ENCODE measurements around the gene DNASE2B.

Gene DNASE2B

GRCh38 chr1:84361796-84362195 is 36.5 kb upstream of the DNASE2B start:
- no peaks in the 10 kb centered on the region for H3K36me3 ChIP-seq (ENCODE audit: insufficient read depth, low read length)
- H3K9me3 ChIP-seq (ENCODE audit: insufficient read depth, low read depth, low read length), result no peaks in the 10 kb centered on the region
- WGBS, result 89% methylated on average over 3 of the region's 3 CpGs
- no peaks in the 10 kb centered on the region for H3K4me1 ChIP-seq (ENCODE audit: insufficient read depth, low read length)
- H3K27me3 ChIP-seq (ENCODE audit: insufficient read depth, low read length), result no peaks in the 10 kb centered on the region
- H3K4me3 ChIP-seq (ENCODE audit: low read length), result no peak overlapping the region
- H3K27ac ChIP-seq (ENCODE audit: low read depth, low read length), result no peak overlapping the region
- no peak overlapping the region for H3K9ac ChIP-seq (ENCODE audit: low read depth, low read length)

GRCh38 chr1:84363019-84363418 is 35.3 kb upstream of the DNASE2B start:
- Histone ChIP-seq H3K4me3 (ENCODE audit: low read length) (no peak overlapping the region), H3K9ac (ENCODE audit: low read depth, low read length) (no peak overlapping the region)
- WGBS, result 89% methylated on average over 5 of the region's 5 CpGs

GRCh38 chr1:84363622-84364021 is 34.7 kb upstream of the DNASE2B start:
- Histone ChIP-seq H3K4me1 (ENCODE audit: insufficient read depth, low read length) (no peaks in the 10 kb centered on the region), H3K27me3 (ENCODE audit: insufficient read depth, low read length) (no peaks in the 10 kb centered on the region), H3K9ac (ENCODE audit: low read depth, low read length) (no peak overlapping the region), H3K27ac (ENCODE audit: low read depth, low read length) (no peak overlapping the region), H3K9me3 (ENCODE audit: insufficient read depth, low read depth, low read length) (no peaks in the 10 kb centered on the region), H3K4me3 (ENCODE audit: low read length) (no peak overlapping the region), H3K36me3 (ENCODE audit: insufficient read depth, low read length) (no peaks in the 10 kb centered on the region)
- WGBS, result 92% methylated on average over 5 of the region's 5 CpGs

More at GRCh38 chr1:84363019-84363418, 35.3 kb upstream of the DNASE2B start:
- H3K27me3 ChIP-seq (ENCODE audit: insufficient read depth, low read length), result no peaks in the 10 kb centered on the region
- H3K27ac ChIP-seq (ENCODE audit: low read depth, low read length), result no peak overlapping the region
- no peaks in the 10 kb centered on the region for H3K9me3 ChIP-seq (ENCODE audit: insufficient read depth, low read depth, low read length)
- H3K36me3 ChIP-seq (ENCODE audit: insufficient read depth, low read length), result no peaks in the 10 kb centered on the region
- no peaks in the 10 kb centered on the region for H3K4me1 ChIP-seq (ENCODE audit: insufficient read depth, low read length)

DNA sequence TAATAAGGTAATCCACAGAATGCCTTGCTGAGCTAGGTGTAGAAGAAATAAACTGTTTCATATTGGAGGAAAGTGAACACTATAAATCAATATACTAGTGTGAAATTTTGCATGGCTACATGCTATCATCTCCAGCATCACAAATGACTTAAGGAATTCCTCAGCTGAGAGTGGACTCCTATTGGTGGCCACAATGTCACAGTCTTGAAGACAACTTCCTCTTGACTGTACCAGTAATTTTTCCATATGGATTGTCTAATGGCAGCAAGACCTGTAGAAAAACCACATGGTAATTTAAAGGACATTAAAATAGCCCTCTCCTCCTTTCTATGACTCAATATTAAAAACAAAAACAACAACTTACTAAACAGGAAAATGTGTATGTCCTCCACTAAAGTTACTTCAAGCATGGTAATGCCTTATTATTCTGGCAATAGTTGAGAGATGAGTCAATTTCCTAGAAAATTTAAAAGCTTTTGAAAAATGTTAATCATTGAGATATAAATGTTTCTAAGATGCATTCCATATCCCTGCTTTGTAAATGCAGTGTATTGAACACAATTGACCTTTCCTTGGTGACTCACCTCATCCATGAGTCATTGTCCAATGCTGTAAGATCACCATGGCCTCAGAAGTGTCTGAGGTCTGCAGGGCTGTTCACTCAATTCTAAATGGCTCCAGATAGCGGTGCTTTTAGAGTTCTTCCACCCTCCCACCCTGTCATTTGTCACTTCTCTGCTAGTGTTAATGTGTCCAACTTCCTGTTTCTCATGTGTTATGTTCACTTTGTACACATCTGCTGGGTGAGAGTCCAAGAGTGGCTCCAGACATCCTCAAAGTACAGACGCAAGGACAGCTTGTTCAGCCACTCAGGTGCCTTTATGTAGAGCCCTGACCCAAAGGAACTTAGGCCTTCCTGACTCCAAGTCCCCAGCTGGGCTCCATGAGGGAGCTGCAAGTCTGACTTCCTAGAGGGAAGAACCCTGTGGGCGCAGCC is 32.8 kb upstream of the DNASE2B start:
- no peak overlapping the region for H3K27ac ChIP-seq (ENCODE audit: low read depth, low read length)
- WGBS, result 62% methylated on average over 3 of the region's 3 CpGs
- H3K9me3 ChIP-seq (ENCODE audit: insufficient read depth, low read depth, low read length), result no peaks in the 10 kb centered on the region
- H3K9ac ChIP-seq (ENCODE audit: low read depth, low read length), result no peak overlapping the region
- no peak overlapping the region for H3K4me3 ChIP-seq (ENCODE audit: low read length)
- no peaks in the 10 kb centered on the region for H3K36me3 ChIP-seq (ENCODE audit: insufficient read depth, low read length)
- H3K27me3 ChIP-seq (ENCODE audit: insufficient read depth, low read length), result no peaks in the 10 kb centered on the region
- H3K4me1 ChIP-seq (ENCODE audit: insufficient read depth, low read length), result no peaks in the 10 kb centered on the region

DNA sequence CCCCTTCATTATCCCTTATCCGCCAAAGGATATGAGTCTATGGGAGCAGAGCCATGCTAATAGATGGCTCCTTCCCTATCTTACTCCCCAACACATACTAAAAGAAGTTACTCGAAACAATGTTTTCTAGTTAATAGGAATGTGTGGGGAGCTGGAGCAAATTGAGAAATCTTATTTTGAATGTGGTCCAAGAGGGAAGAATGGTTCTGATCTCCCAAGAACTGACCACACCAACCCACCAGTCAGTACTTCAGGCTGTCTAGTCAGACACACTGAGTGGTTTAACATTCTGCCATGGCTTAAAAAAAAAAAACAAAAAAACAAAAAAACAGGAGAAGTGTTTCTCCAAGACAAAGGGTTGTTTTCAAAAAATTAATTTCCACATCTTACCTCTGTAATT is 31.5 kb upstream of the DNASE2B start:
- 89% methylated on average over 1 of the region's 2 CpGs for WGBS
- H3K4me3 ChIP-seq (ENCODE audit: low read length), result no peak overlapping the region

DNA sequence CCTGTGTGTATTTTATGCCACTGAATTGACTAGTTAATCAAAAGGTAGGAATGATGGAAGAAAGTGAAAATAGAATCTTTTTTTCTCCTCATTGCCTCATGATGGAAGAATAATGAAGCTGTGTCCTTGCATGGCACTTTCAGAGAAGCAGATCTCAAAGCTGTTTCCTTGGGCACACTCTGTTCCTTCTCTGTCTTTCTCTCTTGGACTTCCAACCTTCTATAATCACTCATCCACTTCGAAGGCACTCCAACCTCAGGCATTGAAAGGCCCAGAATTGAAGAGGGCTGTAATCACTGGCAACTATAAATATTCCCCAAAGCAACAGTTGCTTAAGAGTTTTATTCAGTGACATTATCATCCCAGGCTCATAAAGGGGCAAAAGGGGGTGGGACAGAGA is 31.1 kb upstream of the DNASE2B start:
- WGBS, result 77% methylated on average over 1 of the region's 1 CpG
- no peaks in the 10 kb centered on the region for H3K4me1 ChIP-seq (ENCODE audit: insufficient read depth, low read length)
- H3K27me3 ChIP-seq (ENCODE audit: insufficient read depth, low read length), result no peaks in the 10 kb centered on the region
- H3K9ac ChIP-seq (ENCODE audit: low read depth, low read length), result no peak overlapping the region
- H3K36me3 ChIP-seq (ENCODE audit: insufficient read depth, low read length), result no peaks in the 10 kb centered on the region
- H3K9me3 ChIP-seq (ENCODE audit: insufficient read depth, low read depth, low read length), result no peaks in the 10 kb centered on the region
- no peak overlapping the region for H3K27ac ChIP-seq (ENCODE audit: low read depth, low read length)
- H3K4me3 ChIP-seq (ENCODE audit: low read length), result no peak overlapping the region

More for the DNA sequence above, 31.5 kb upstream of the DNASE2B start:
- H3K9me3 ChIP-seq (ENCODE audit: insufficient read depth, low read depth, low read length), result no peaks in the 10 kb centered on the region
- H3K27ac ChIP-seq (ENCODE audit: low read depth, low read length), result no peak overlapping the region
- H3K9ac ChIP-seq (ENCODE audit: low read depth, low read length), result no peak overlapping the region
- no peaks in the 10 kb centered on the region for H3K27me3 ChIP-seq (ENCODE audit: insufficient read depth, low read length)
- no peaks in the 10 kb centered on the region for H3K36me3 ChIP-seq (ENCODE audit: insufficient read depth, low read length)
- no peaks in the 10 kb centered on the region for H3K4me1 ChIP-seq (ENCODE audit: insufficient read depth, low read length)

- no peak overlapping the region for H3K27ac ChIP-seq (ENCODE audit: low read depth, low read length)
- H3K4me3 ChIP-seq (ENCODE audit: low read length), result no peak overlapping the region
- H3K9me3 ChIP-seq (ENCODE audit: insufficient read depth, low read depth, low read length), result no peaks in the 10 kb centered on the region
- H3K27me3 ChIP-seq (ENCODE audit: insufficient read depth, low read length), result no peaks in the 10 kb centered on the region
- H3K4me1 ChIP-seq (ENCODE audit: insufficient read depth, low read length), result no peaks in the 10 kb centered on the region
- no peaks in the 10 kb centered on the region for H3K36me3 ChIP-seq (ENCODE audit: insufficient read depth, low read length)
- WGBS, result 95% methylated on average over 5 of the region's 5 CpGs
- no peak overlapping the region for H3K9ac ChIP-seq (ENCODE audit: low read depth, low read length)
Observed at GRCh38 chr1:84368441-84368840, 29.8 kb upstream of the DNASE2B start.

GRCh38 chr1:84370266-84370665 is 28.0 kb upstream of the DNASE2B start:
- no peaks in the 10 kb centered on the region for H3K36me3 ChIP-seq (ENCODE audit: insufficient read depth, low read length)
- H3K27ac ChIP-seq (ENCODE audit: low read depth, low read length), result no peak overlapping the region
- 100% methylated on average over 1 of the region's 1 CpG for WGBS
- no peak overlapping the region for H3K9ac ChIP-seq (ENCODE audit: low read depth, low read length)
- no peak overlapping the region for H3K4me3 ChIP-seq (ENCODE audit: low read length)
- no peaks in the 10 kb centered on the region for H3K27me3 ChIP-seq (ENCODE audit: insufficient read depth, low read length)
- H3K4me1 ChIP-seq (ENCODE audit: insufficient read depth, low read length), result no peaks in the 10 kb centered on the region
- H3K9me3 ChIP-seq (ENCODE audit: insufficient read depth, low read depth, low read length), result no peaks in the 10 kb centered on the region

GRCh38 chr1:84370831-84371394 is 27.4 kb upstream of the DNASE2B start:
- 92% methylated on average over 4 of the region's 4 CpGs for WGBS
- Histone ChIP-seq H3K4me3 (ENCODE audit: low read length) (no peak overlapping the region), H3K27me3 (ENCODE audit: insufficient read depth, low read length) (no peaks in the 10 kb centered on the region), H3K9me3 (ENCODE audit: insufficient read depth, low read depth, low read length) (no peaks in the 10 kb centered on the region), H3K36me3 (ENCODE audit: insufficient read depth, low read length) (no peaks in the 10 kb centered on the region), H3K4me1 (ENCODE audit: insufficient read depth, low read length) (no peaks in the 10 kb centered on the region), H3K9ac (ENCODE audit: low read depth, low read length) (no peak overlapping the region), H3K27ac (ENCODE audit: low read depth, low read length) (no peak overlapping the region)

- Histone ChIP-seq H3K27ac (ENCODE audit: low read depth, low read length) (no peak overlapping the region), H3K27me3 (ENCODE audit: insufficient read depth, low read length) (no peaks in the 10 kb centered on the region), H3K9me3 (ENCODE audit: insufficient read depth, low read depth, low read length) (no peaks in the 10 kb centered on the region), H3K9ac (ENCODE audit: low read depth, low read length) (no peak overlapping the region), H3K36me3 (ENCODE audit: insufficient read depth, low read length) (no peaks in the 10 kb centered on the region), H3K4me1 (ENCODE audit: insufficient read depth, low read length) (no peaks in the 10 kb centered on the region), H3K4me3 (ENCODE audit: low read length) (no peak overlapping the region)
- 48% methylated on average over 2 of the region's 2 CpGs for WGBS
Observed at GRCh38 chr1:84373436-84374141, 24.7 kb upstream of the DNASE2B start.

All from HUES64 (cell line).